ENCODE results near the gene ADGRG2.

ADGRG2 gene

DNA sequence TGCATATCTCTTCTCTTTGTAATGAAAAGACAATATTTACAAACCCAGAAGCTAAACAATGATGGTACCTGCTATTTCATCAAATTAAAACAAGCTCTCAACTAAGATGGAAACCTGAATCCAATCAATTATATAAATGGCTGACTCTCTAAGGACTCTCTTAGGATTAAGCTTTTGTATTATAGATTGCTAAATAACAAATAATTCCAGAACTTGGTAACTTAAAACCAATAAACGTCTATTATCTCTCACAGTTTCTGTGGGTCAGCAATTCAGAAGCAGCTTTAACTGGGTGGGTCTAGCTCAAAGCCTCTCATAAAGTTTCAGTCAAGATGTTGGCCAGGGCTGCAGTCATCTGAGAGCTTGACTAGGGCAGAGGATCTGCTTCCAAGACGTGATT, 150.8 kb downstream of the ADGRG2 start:
- Histone ChIP-seq H3K4me3 (ENCODE audit: low read depth in 1 of 5, low read length in 5 of 5) (no peak overlapping the region), H3K9me3 (ENCODE audit: control insufficient read depth in 5 of 5, low read length in 5 of 5) (peaks cover 0 to 4% (median 0%) of the 10 kb centered on the region in 5 donors), H3K36me3 (ENCODE audit: control insufficient read depth in 5 of 5, insufficient read depth in 5 of 5, low read length in 5 of 5) (no peaks in the 10 kb centered on the region), H3K9ac (ENCODE audit: low read length in 5 of 5) (no peak overlapping the region), H3K27me3 (ENCODE audit: control insufficient read depth in 5 of 5, insufficient read depth in 4 of 5, low read length in 5 of 5) (peaks cover 0 to 3% (median 0%) of the 10 kb centered on the region in 5 donors), H3K27ac (ENCODE audit: low read depth, low read length) (no peak overlapping the region), H3K4me1 (ENCODE audit: control insufficient read depth in 5 of 5, insufficient read depth in 5 of 5, low read length in 5 of 5) (peaks cover 0 to 11% (median 0%) of the 10 kb centered on the region in 5 donors)

DNA sequence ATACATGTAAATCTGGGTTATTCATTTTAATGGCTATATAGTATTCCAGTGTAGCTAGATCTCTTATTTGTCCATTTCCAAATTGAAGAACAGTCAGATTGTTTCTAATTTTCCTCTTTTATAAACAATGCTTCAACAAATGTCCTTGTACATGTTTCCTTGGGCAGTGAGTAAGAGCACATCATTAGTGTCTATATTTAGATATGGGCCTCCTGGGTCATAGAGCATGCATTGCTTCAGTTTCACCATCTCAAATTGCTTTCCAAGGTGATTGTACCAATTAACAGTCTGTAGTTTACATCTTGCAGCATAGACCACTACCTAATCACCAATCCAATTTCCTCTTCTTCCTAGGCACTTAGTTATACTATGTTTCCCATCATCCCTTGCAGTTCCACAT, 151.8 kb downstream of the ADGRG2 start:
- Histone ChIP-seq H3K4me3 (ENCODE audit: low read depth in 1 of 5, low read length in 5 of 5) (no peak overlapping the region), H3K27ac (ENCODE audit: low read depth, low read length) (no peak overlapping the region), H3K4me1 (ENCODE audit: control insufficient read depth in 5 of 5, insufficient read depth in 5 of 5, low read length in 5 of 5) (peaks cover 0 to 17% (median 5%) of the 10 kb centered on the region in 5 donors)

DNA sequence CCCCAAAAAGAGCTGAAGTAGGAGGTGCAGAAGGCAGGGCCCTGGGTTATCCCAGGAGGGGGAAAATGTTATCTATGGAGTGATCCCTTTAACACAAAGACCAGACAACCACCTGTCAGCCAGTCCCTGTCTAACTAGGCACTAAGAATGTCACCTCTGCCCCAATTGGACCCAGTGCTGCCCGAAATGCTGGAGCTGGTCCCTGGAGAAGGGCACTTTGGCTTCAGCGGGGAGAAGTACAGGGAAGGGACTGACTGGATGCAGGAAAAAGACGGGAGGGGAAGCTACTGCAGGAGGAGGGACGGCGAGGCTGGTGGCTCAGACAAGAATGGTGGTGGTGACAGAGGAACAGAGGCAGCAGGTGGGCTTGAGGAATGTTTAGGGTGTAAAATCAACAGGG, 155.6 kb downstream of the ADGRG2 start:
- H3K27me3 ChIP-seq (ENCODE audit: control insufficient read depth in 5 of 5, insufficient read depth in 4 of 5, low read length in 5 of 5) = peaks cover 0 to 3% (median 0%) of the 10 kb centered on the region in 5 donors
- peak overlapping the region; percentile 55 for H3K27ac ChIP-seq (ENCODE audit: low read depth, low read length)
- H3K36me3 ChIP-seq (ENCODE audit: control insufficient read depth in 5 of 5, insufficient read depth in 5 of 5, low read length in 5 of 5) = no peaks in the 10 kb centered on the region
- H3K9ac ChIP-seq (ENCODE audit: low read length in 5 of 5) = no peak overlapping the region
- H3K4me1 ChIP-seq (ENCODE audit: control insufficient read depth in 5 of 5, insufficient read depth in 5 of 5, low read length in 5 of 5) = peaks cover 0 to 37% (median 22%) of the 10 kb centered on the region in 5 donors
- H3K4me3 ChIP-seq (ENCODE audit: low read depth in 1 of 5, low read length in 5 of 5) = peak overlapping the region in 1 of 5 donors; percentile 18
- H3K9me3 ChIP-seq (ENCODE audit: control insufficient read depth in 5 of 5, low read length in 5 of 5) = peaks cover 0 to 4% (median 0%) of the 10 kb centered on the region in 5 donors

More for the DNA sequence above, 151.8 kb downstream of the ADGRG2 start:
- Histone ChIP-seq H3K9ac (ENCODE audit: low read length in 5 of 5) (no peak overlapping the region), H3K9me3 (ENCODE audit: control insufficient read depth in 5 of 5, low read length in 5 of 5) (peaks cover 0 to 4% (median 0%) of the 10 kb centered on the region in 5 donors), H3K36me3 (ENCODE audit: control insufficient read depth in 5 of 5, insufficient read depth in 5 of 5, low read length in 5 of 5) (no peaks in the 10 kb centered on the region), H3K27me3 (ENCODE audit: control insufficient read depth in 5 of 5, insufficient read depth in 4 of 5, low read length in 5 of 5) (peaks cover 0 to 3% (median 0%) of the 10 kb centered on the region in 5 donors)

DNA sequence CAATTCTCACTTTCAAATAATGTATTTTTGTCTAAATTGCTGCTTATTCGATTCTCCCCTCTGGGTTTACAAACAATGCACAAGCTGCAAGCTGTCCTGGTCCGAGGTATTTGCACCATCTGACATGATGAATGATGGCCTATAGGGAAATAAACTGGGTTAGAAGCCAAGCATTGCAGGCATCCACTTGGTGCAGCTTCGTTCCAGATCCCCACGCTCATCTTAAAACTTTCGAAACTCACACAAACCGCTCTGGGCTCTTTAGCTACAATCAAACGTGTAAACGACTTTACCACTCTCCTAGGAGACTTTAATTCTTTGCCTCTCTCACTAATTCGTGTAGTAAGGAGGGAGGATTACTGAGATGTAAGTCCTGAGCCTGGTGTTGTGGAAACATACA, 157.4 kb downstream of the ADGRG2 start:
- Histone ChIP-seq H3K4me1 (ENCODE audit: control insufficient read depth in 5 of 5, insufficient read depth in 5 of 5, low read length in 5 of 5) (peaks cover 0 to 37% (median 22%) of the 10 kb centered on the region in 5 donors), H3K27me3 (ENCODE audit: control insufficient read depth in 5 of 5, insufficient read depth in 4 of 5, low read length in 5 of 5) (peaks cover 0 to 4% (median 0%) of the 10 kb centered on the region in 5 donors), H3K27ac (ENCODE audit: low read depth, low read length) (peak overlapping the region; percentile 55), H3K36me3 (ENCODE audit: control insufficient read depth in 5 of 5, insufficient read depth in 5 of 5, low read length in 5 of 5) (peaks cover 0 to 3% (median 0%) of the 10 kb centered on the region in 5 donors), H3K4me3 (ENCODE audit: low read depth in 1 of 5, low read length in 5 of 5) (no peak overlapping the region), H3K9ac (ENCODE audit: low read length in 5 of 5) (no peak overlapping the region), H3K9me3 (ENCODE audit: control insufficient read depth in 5 of 5, low read length in 5 of 5) (peaks cover 0 to 3% (median 0%) of the 10 kb centered on the region in 5 donors)

DNA sequence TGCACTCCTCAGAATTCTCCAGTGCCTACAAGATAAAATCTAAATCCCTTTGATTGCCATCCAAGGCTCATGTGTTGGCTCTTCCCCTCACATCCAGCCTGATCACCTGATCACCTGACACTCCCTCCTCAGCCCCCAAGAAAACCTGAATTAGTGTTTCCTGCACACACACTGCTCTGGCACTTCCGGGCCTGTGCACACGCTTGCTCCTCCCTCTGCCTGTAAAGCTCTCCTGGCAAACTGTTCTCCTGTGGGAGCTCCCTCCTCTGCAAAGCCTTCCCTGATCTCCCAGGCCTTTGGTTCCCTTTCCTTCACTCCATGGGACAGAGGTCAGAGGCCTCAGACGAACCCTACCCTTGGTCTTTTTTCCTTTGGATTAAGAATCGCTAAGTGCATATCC, 158.2 kb downstream of the ADGRG2 start:
- Histone ChIP-seq H3K4me3 (ENCODE audit: low read depth in 1 of 5, low read length in 5 of 5) (no peak overlapping the region), H3K4me1 (ENCODE audit: control insufficient read depth in 5 of 5, insufficient read depth in 5 of 5, low read length in 5 of 5) (peaks cover 0 to 37% (median 22%) of the 10 kb centered on the region in 5 donors), H3K36me3 (ENCODE audit: control insufficient read depth in 5 of 5, insufficient read depth in 5 of 5, low read length in 5 of 5) (peaks cover 0 to 3% (median 0%) of the 10 kb centered on the region in 5 donors), H3K27me3 (ENCODE audit: control insufficient read depth in 5 of 5, insufficient read depth in 4 of 5, low read length in 5 of 5) (peaks cover 0 to 8% (median 0%) of the 10 kb centered on the region in 5 donors), H3K27ac (ENCODE audit: low read depth, low read length) (no peak overlapping the region), H3K9me3 (ENCODE audit: control insufficient read depth in 5 of 5, low read length in 5 of 5) (peaks cover 0 to 3% (median 0%) of the 10 kb centered on the region in 5 donors), H3K9ac (ENCODE audit: low read length in 5 of 5) (no peak overlapping the region)

DNA sequence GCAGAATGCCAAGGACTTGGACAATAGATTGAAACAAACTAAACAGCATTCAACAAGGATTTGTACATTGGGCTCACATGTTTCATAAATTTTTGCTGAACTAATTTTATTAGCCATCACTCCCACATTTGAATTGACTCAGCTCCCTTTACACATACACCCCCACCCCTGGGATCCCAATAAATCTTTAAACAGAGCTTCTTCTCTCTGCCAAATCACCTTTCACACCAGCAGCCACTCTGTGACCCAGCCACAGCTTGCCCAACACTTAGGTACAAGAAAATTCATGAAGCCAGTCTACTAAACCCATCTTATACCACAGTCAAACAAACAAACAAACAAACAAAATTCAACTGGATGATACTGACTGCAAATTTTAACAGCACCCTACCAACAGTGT, 159.9 kb downstream of the ADGRG2 start:
- H3K4me3 ChIP-seq (ENCODE audit: low read depth in 1 of 5, low read length in 5 of 5) = no peak overlapping the region
- H3K27me3 ChIP-seq (ENCODE audit: control insufficient read depth in 5 of 5, insufficient read depth in 4 of 5, low read length in 5 of 5) = peaks cover 0 to 8% (median 0%) of the 10 kb centered on the region in 5 donors
- no peak overlapping the region for H3K9ac ChIP-seq (ENCODE audit: low read length in 5 of 5)
- peaks cover 0 to 3% (median 0%) of the 10 kb centered on the region in 5 donors for H3K36me3 ChIP-seq (ENCODE audit: control insufficient read depth in 5 of 5, insufficient read depth in 5 of 5, low read length in 5 of 5)
- peaks cover 0 to 35% (median 22%) of the 10 kb centered on the region in 5 donors for H3K4me1 ChIP-seq (ENCODE audit: control insufficient read depth in 5 of 5, insufficient read depth in 5 of 5, low read length in 5 of 5)
- H3K9me3 ChIP-seq (ENCODE audit: control insufficient read depth in 5 of 5, low read length in 5 of 5) = peaks cover 0 to 3% (median 0%) of the 10 kb centered on the region in 5 donors
- no peak overlapping the region for H3K27ac ChIP-seq (ENCODE audit: low read depth, low read length)

DNA sequence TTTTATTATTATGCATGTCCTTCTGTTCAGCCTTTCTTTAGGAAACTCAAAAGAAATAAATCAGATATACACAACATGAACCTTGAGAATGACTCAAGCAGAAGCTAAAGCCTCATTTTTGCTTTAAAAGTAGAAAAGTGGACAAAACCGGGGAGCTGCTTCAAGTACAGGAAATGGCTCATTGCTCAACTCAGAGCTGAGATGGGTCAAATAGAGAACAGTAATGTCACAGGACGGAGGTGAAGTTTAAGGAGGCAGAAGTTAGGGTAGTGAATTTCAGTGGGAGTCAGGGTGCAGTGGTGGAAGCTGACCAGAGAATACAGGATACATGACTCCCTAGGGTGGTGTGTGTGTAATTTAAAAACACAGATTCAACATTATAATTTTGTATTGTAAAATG, 160.6 kb downstream of the ADGRG2 start:
- Histone ChIP-seq H3K4me3 (ENCODE audit: low read depth in 1 of 5, low read length in 5 of 5) (no peak overlapping the region), H3K4me1 (ENCODE audit: control insufficient read depth in 5 of 5, insufficient read depth in 5 of 5, low read length in 5 of 5) (peaks cover 0 to 31% (median 18%) of the 10 kb centered on the region in 5 donors), H3K9me3 (ENCODE audit: control insufficient read depth in 5 of 5, low read length in 5 of 5) (peaks cover 0 to 3% (median 0%) of the 10 kb centered on the region in 5 donors), H3K27me3 (ENCODE audit: control insufficient read depth in 5 of 5, insufficient read depth in 4 of 5, low read length in 5 of 5) (peaks cover 0 to 5% (median 0%) of the 10 kb centered on the region in 5 donors), H3K27ac (ENCODE audit: low read depth, low read length) (no peak overlapping the region), H3K9ac (ENCODE audit: low read length in 5 of 5) (no peak overlapping the region), H3K36me3 (ENCODE audit: control insufficient read depth in 5 of 5, insufficient read depth in 5 of 5, low read length in 5 of 5) (peaks cover 0 to 3% (median 0%) of the 10 kb centered on the region in 5 donors)

DNA sequence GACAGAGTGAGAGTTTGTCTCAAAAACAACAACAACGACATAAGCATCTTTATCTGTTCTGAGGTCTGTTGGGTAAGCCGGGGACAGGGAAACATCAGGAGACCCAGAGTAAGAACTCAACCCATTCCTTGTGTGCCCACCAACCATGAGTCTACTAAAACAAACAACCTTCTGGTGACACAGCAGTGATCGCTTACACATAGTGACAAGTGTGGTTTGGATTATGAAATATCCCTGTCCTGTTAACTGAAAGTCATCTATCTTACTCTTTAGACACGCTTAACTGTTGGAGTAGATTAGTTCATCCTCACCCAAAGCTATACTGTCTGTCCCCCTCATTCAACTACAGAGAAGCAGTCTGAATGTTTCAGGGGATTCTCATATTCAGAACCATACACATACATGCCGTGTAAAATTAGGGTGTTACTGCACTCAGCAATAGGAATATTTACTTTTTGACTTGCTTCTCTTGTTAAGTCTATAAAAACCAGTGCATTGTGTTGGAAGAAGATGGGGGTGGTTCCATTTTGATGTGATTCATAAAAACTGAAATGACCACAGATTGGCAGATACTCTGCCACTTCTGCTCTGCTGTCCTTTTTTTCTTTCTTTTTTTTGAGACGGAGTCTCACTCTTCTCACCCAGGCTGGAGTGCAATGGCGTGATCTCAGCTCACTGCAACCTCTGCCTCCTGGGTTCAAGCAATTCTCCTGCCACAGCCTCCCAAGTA, 165.8 kb downstream of the ADGRG2 start:
- Histone ChIP-seq H3K36me3 (ENCODE audit: control insufficient read depth in 5 of 5, insufficient read depth in 5 of 5, low read length in 5 of 5) (peaks cover 0 to 7% (median 2%) of the 10 kb centered on the region in 5 donors), H3K9me3 (ENCODE audit: control insufficient read depth in 5 of 5, low read length in 5 of 5) (peaks cover 0 to 3% (median 0%) of the 10 kb centered on the region in 5 donors), H3K9ac (ENCODE audit: low read length in 5 of 5) (no peak overlapping the region), H3K4me3 (ENCODE audit: low read depth in 1 of 5, low read length in 5 of 5) (no peak overlapping the region), H3K27me3 (ENCODE audit: control insufficient read depth in 5 of 5, insufficient read depth in 4 of 5, low read length in 5 of 5) (peaks cover 0 to 5% (median 0%) of the 10 kb centered on the region in 5 donors), H3K27ac (ENCODE audit: low read depth, low read length) (no peak overlapping the region), H3K4me1 (ENCODE audit: control insufficient read depth in 5 of 5, insufficient read depth in 5 of 5, low read length in 5 of 5) (no peaks in the 10 kb centered on the region)

DNA sequence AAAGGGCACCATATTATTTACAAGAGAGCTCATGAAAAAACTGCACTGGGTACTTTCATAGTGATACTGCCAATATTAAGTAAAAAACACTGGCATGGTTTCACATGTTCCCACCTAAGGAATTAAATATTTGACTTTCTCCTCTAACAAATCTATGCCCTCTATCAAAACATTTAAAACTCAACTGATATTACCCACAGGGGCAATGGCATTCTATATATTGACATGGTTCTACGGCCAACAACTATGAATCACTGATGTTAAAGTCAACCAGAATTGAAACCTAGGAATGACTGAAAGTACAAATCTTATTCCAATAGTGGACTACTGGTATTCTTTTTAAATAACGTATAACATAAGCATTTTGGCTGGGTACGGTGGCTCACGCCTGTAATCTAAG, 166.6 kb downstream of the ADGRG2 start:
- Histone ChIP-seq H3K9ac (ENCODE audit: low read length in 5 of 5) (no peak overlapping the region), H3K36me3 (ENCODE audit: control insufficient read depth in 5 of 5, insufficient read depth in 5 of 5, low read length in 5 of 5) (peaks cover under 1 to 15% (median 5%) of the 10 kb centered on the region in 5 donors), H3K27ac (ENCODE audit: low read depth, low read length) (no peak overlapping the region), H3K4me3 (ENCODE audit: low read depth in 1 of 5, low read length in 5 of 5) (no peak overlapping the region), H3K4me1 (ENCODE audit: control insufficient read depth in 5 of 5, insufficient read depth in 5 of 5, low read length in 5 of 5) (no peaks in the 10 kb centered on the region), H3K27me3 (ENCODE audit: control insufficient read depth in 5 of 5, insufficient read depth in 4 of 5, low read length in 5 of 5) (peaks cover 0 to 5% (median 4%) of the 10 kb centered on the region in 5 donors), H3K9me3 (ENCODE audit: control insufficient read depth in 5 of 5, low read length in 5 of 5) (peaks cover 0 to 2% (median 0%) of the 10 kb centered on the region in 5 donors)

DNA sequence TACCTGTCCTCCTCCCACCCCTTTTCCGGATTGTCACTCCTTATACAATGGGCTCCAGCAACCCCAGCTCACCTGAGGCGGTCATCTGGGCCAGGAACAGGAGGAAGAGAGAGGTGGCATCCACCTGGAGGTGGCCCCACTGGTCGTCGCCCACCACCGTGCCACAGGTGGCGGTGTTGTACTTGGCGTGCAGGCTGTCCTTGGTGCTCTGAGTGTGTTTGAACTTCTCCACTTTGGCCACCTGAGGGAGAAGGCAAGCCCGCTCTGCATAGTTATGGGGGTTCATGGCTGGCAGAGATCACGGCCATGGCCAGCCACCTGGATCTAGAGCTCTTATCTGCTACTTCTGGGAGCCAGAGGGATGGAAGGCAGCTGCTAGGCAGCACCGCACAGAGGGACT, 171.2 kb downstream of the ADGRG2 start:
- H3K36me3 ChIP-seq (ENCODE audit: control insufficient read depth in 5 of 5, insufficient read depth in 5 of 5, low read length in 5 of 5) = peaks cover 0 to 24% (median 11%) of the 10 kb centered on the region in 5 donors
- H3K4me1 ChIP-seq (ENCODE audit: control insufficient read depth in 5 of 5, insufficient read depth in 5 of 5, low read length in 5 of 5) = no peaks in the 10 kb centered on the region
- H3K9me3 ChIP-seq (ENCODE audit: control insufficient read depth in 5 of 5, low read length in 5 of 5) = peaks cover 0 to 2% (median 0%) of the 10 kb centered on the region in 5 donors
- H3K27ac ChIP-seq (ENCODE audit: low read depth, low read length) = no peak overlapping the region
- H3K27me3 ChIP-seq (ENCODE audit: control insufficient read depth in 5 of 5, insufficient read depth in 4 of 5, low read length in 5 of 5) = peaks cover 0 to 5% (median 3%) of the 10 kb centered on the region in 5 donors
- H3K9ac ChIP-seq (ENCODE audit: low read length in 5 of 5) = no peak overlapping the region
- H3K4me3 ChIP-seq (ENCODE audit: low read depth in 1 of 5, low read length in 5 of 5) = no peak overlapping the region

All from subcutaneous abdominal adipose tissue (tissue), 5 donors.